GM18868 (cell line): ENCODE data around the gene GPS1.

ENCODE experiments used
- ATAC-seq: cut with Tn5 transposase; IDR thresholded peaks from one replicate; pipeline ENCODE4 v1.9.1; 2021; ENCODE audit warnings: mild to moderate bottlenecking, moderate library complexity; ENCODE audit not compliant: unreplicated experiment

The GPS1 gene

GRCh38 chr17:82014432-82014831 is 37.3 kb upstream of the GPS1 start:
- no peak for ATAC-seq

- ATAC-seq: no peak
Observed at GRCh38 chr17:82014971-82015310, 36.8 kb upstream of the GPS1 start.

GRCh38 chr17:82015311-82015971 is 36.3 kb upstream of the GPS1 start:
- no peak for ATAC-seq

GRCh38 chr17:82016061-82016874 is 35.4 kb upstream of the GPS1 start:
- ATAC-seq: no peak

GRCh38 chr17:82016875-82017459 is 34.7 kb upstream of the GPS1 start:
- ATAC-seq: no peak

- ATAC-seq: no peak
Observed at GRCh38 chr17:82017612-82018151, 34.0 kb upstream of the GPS1 start.

- ATAC-seq: no peak
Observed at GRCh38 chr17:82018152-82018988, 33.3 kb upstream of the GPS1 start.

GRCh38 chr17:82018989-82019689 is 32.6 kb upstream of the GPS1 start:
- no peak for ATAC-seq

GRCh38 chr17:82019690-82020571 is 31.8 kb upstream of the GPS1 start:
- no peak for ATAC-seq

GRCh38 chr17:82020572-82021106 is 31.1 kb upstream of the GPS1 start:
- no peak for ATAC-seq

GRCh38 chr17:82021107-82021899 is 30.4 kb upstream of the GPS1 start:
- no peak for ATAC-seq

- no peak for ATAC-seq
Observed at GRCh38 chr17:82021900-82022309, 29.8 kb upstream of the GPS1 start.

- no peak for ATAC-seq
Observed at GRCh38 chr17:82022310-82022980, 29.3 kb upstream of the GPS1 start, which contains the start of gene CENPX. Gene CENPX, minus strand, starts transcription at chr17:82022878. Its CDS starts 17 bp downstream, at chr17:82022861.

GRCh38 chr17:82022981-82023446 is 28.7 kb upstream of the GPS1 start, which contains the start of gene LRRC45:
Gene LRRC45, plus strand, starts transcription at chr17:82023305. Its CDS starts 339 bp downstream, at chr17:82023644.
- peak; percentile 88 for ATAC-seq

- ATAC-seq: no peak
Observed at GRCh38 chr17:82023447-82024241, 28.1 kb upstream of the GPS1 start.

GRCh38 chr17:82024859-82025258 is 26.8 kb upstream of the GPS1 start:
- ATAC-seq: no peak
